ENCODE results near the gene IL15.

IL15 gene

GRCh38 chr4:141692081-141692480 is 55.7 kb downstream of the IL15 start:
- no peak for TF ChIP-seq CTCF (IDR thresholded peaks at IDR 0.05; ENCODE audit: insufficient read depth, low read depth, low read length, missing control alignments)
- no peak for DNase-seq (ENCODE audit: low read depth)
- no peak overlapping the region for H3K4me3 ChIP-seq (ENCODE audit: low read depth, low read length)

- DNase-seq (ENCODE audit: low read depth) = no peak
- TF ChIP-seq CTCF (IDR thresholded peaks at IDR 0.05; ENCODE audit: insufficient read depth, low read depth, low read length, missing control alignments) = no peak
- no peak overlapping the region for H3K4me3 ChIP-seq (ENCODE audit: low read depth, low read length)
Measured at GRCh38 chr4:141697116-141697515, 60.7 kb downstream of the IL15 start.

GRCh38 chr4:141702472-141703182 is 66.2 kb downstream of the IL15 start:
- peak; percentile 39 for DNase-seq (ENCODE audit: low read depth)
- H3K4me3 ChIP-seq (ENCODE audit: low read depth, low read length) = no peak overlapping the region
- peak; percentile 5 for TF ChIP-seq CTCF (IDR thresholded peaks at IDR 0.05; ENCODE audit: insufficient read depth, low read depth, low read length, missing control alignments)

- DNase-seq (ENCODE audit: low read depth) = no peak
- no peak overlapping the region for H3K4me3 ChIP-seq (ENCODE audit: low read depth, low read length)
- no peak for TF ChIP-seq CTCF (IDR thresholded peaks at IDR 0.05; ENCODE audit: insufficient read depth, low read depth, low read length, missing control alignments)
Measured at GRCh38 chr4:141703497-141703896, 67.1 kb downstream of the IL15 start.

GRCh38 chr4:141705048-141705746 is 68.8 kb downstream of the IL15 start:
- no peak for TF ChIP-seq CTCF (IDR thresholded peaks at IDR 0.05; ENCODE audit: insufficient read depth, low read depth, low read length, missing control alignments)
- DNase-seq (ENCODE audit: low read depth) = peak; percentile 52
- H3K4me3 ChIP-seq (ENCODE audit: low read depth, low read length) = no peak overlapping the region

- no peak overlapping the region; the same call in 1 of the 2 replicates for H3K4me3 ChIP-seq (ENCODE audit: low read depth, low read length)
- no peak for DNase-seq (ENCODE audit: low read depth)
- no peak for TF ChIP-seq CTCF (IDR thresholded peaks at IDR 0.05; ENCODE audit: insufficient read depth, low read depth, low read length, missing control alignments)
Measured at GRCh38 chr4:141705747-141706377, 69.5 kb downstream of the IL15 start.

All from GM12865 (cell line).